Measurements from ENCODE around the gene CFAP20DC.

DNA sequence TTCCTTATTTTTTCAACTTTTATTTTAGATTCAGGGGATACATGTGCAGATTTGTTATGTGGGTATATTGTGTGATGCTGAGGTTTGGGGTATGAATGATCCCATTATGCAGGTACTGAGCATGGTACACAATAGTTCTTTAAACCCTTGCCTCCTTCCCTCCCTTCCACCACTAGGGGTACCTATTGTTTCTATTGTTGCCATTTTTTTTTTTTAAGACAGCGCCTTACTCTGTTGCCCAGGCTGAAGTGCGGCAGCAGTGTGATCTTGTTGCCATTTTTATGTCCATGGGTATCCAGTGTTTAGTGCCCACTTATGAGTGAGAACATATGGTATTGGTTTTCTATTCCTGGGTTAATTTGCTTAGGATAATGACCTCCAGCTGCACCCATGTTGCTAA lies 266.0 kb downstream of the CFAP20DC start:
- TF ChIP-seq, protein P1, sequence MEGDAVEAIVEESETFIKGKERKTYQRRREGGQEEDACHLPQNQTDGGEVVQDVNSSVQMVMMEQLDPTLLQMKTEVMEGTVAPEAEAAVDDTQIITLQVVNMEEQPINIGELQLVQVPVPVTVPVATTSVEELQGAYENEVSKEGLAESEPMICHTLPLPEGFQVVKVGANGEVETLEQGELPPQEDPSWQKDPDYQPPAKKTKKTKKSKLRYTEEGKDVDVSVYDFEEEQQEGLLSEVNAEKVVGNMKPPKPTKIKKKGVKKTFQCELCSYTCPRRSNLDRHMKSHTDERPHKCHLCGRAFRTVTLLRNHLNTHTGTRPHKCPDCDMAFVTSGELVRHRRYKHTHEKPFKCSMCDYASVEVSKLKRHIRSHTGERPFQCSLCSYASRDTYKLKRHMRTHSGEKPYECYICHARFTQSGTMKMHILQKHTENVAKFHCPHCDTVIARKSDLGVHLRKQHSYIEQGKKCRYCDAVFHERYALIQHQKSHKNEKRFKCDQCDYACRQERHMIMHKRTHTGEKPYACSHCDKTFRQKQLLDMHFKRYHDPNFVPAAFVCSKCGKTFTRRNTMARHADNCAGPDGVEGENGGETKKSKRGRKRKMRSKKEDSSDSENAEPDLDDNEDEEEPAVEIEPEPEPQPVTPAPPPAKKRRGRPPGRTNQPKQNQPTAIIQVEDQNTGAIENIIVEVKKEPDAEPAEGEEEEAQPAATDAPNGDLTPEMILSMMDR (IDR thresholded peaks at IDR 0.05; ENCODE audit: low read length) = no peak
- TF ChIP-seq EZH2phosphoT487 (IDR thresholded peaks at IDR 0.05; ENCODE audit: low read length) (no peak), EZH2 (optimal IDR thresholded peaks at IDR 0.05; ENCODE audit: low read depth, low read length) (no peak)
